Astrocyte (in vitro differentiated cells and primary cell): ENCODE data around the gene SLC12A8. TPM values are rescaled to one million over a fixed set of nuclear protein-coding genes. Genes with fewer than 3 reads are reported as not detected.

Experiments used
- DNase-seq: peaks from one replicate; pipeline ENCODE4 v3.0.0-alpha.2; 2010; ENCODE audit warnings: low read depth
- FAIRE-seq: peaks from 2 replicates; lab custom pipeline; 2011; peaks lifted over from hg19 to GRCh38; lab: Jason Lieb, UNC
- H2AFZ ChIP-seq: 2 replicates; pipeline ENCODE4 v1.6.0; 2012; ENCODE audit warnings: low read depth, low read length, inconsistent platforms
- H3K27ac ChIP-seq: 2 replicates; pipeline ENCODE4 v1.5.1; 2011; ENCODE audit warnings: low read depth, low read length, inconsistent platforms
- H3K27me3 ChIP-seq: 2 replicates; pipeline ENCODE4 v1.6.0; 2011; ENCODE audit warnings: low read length, inconsistent platforms; ENCODE audit not compliant: insufficient read depth
- H3K36me3 ChIP-seq: 2 replicates; pipeline ENCODE4 v1.5.1; 2011; ENCODE audit warnings: low read length, inconsistent platforms; ENCODE audit not compliant: insufficient read depth
- H3K4me1 ChIP-seq: 2 replicates; pipeline ENCODE4 v1.5.1; 2011; ENCODE audit warnings: low read length, inconsistent platforms; ENCODE audit not compliant: insufficient read depth
- H3K4me2 ChIP-seq: 2 replicates; pipeline ENCODE4 v1.6.0; 2012; ENCODE audit warnings: low read length, inconsistent platforms
- H3K4me3 ChIP-seq: 2 replicates; pipeline ENCODE4 v1.5.1; 2011; ENCODE audit warnings: low read depth, mild to moderate bottlenecking, low read length, inconsistent platforms; ENCODE audit not compliant: insufficient read depth
- H3K79me2 ChIP-seq: 2 replicates; pipeline ENCODE4 v1.6.0; 2012; ENCODE audit warnings: mild to moderate bottlenecking, low read length, inconsistent platforms; ENCODE audit not compliant: insufficient read depth
- H3K9ac ChIP-seq: 2 replicates; pipeline ENCODE4 v1.6.0; 2012; ENCODE audit warnings: mild to moderate bottlenecking, low read length, inconsistent platforms
- H3K9me3 ChIP-seq: 2 replicates; pipeline ENCODE4 v1.5.1; 2012; ENCODE audit warnings: low read depth, mild to moderate bottlenecking, low read length, inconsistent platforms; ENCODE audit not compliant: insufficient read depth
- H4K20me1 ChIP-seq: 2 replicates; pipeline ENCODE4 v1.6.0; 2012; ENCODE audit warnings: low read length, inconsistent platforms; ENCODE audit not compliant: insufficient read depth
- H3K27ac Mint-ChIP-seq: one replicate; pipeline ENCODE4 v1.8.0; 2021; ENCODE audit warnings: mild to moderate bottlenecking, mixed read lengths; ENCODE audit not compliant: unreplicated experiment
- H3K27me3 Mint-ChIP-seq: one replicate; pipeline ENCODE4 v1.8.0; 2021; ENCODE audit warnings: low read depth, mixed read lengths; ENCODE audit not compliant: unreplicated experiment
- H3K36me3 Mint-ChIP-seq: one replicate; pipeline ENCODE4 v1.8.0; 2021; ENCODE audit warnings: low read depth, mixed read lengths; ENCODE audit not compliant: unreplicated experiment
- H3K4me1 Mint-ChIP-seq: one replicate; pipeline ENCODE4 v1.8.0; 2021; ENCODE audit warnings: low read depth, mixed read lengths; ENCODE audit not compliant: unreplicated experiment
- H3K4me3 Mint-ChIP-seq: one replicate; pipeline ENCODE4 v1.8.0; 2021; ENCODE audit warnings: mild to moderate bottlenecking, moderate library complexity, mixed read lengths; ENCODE audit not compliant: unreplicated experiment
- H3K9me3 Mint-ChIP-seq: one replicate; pipeline ENCODE4 v1.8.0; 2021; ENCODE audit warnings: mild to moderate bottlenecking, mixed read lengths; ENCODE audit not compliant: unreplicated experiment
- EZH2 ChIP-seq: IDR thresholded peaks from 2 replicates; pipeline ENCODE4 v1.6.1; 2012; ENCODE audit warnings: mild to moderate bottlenecking, low read length, inconsistent platforms; ENCODE audit not compliant: insufficient read depth
- total RNA-seq: library from RNA; stranded (reverse); gene quantifications from 2 replicates; pipeline ENCODE4 v1.2.1, GENCODE V29; 2021
- TF ChIP-seq, protein P1 (sequence below): IDR thresholded peaks from 2 replicates; pipeline ENCODE4 v1.5.1; 2011; ENCODE audit warnings: low read depth, mild to moderate bottlenecking, inconsistent platforms, low read length, moderate library complexity; ENCODE audit not compliant: insufficient read depth

SLC12A8 gene
- total RNA-seq, 1 donor from 2014 or later: 4.2 TPM

DNA sequence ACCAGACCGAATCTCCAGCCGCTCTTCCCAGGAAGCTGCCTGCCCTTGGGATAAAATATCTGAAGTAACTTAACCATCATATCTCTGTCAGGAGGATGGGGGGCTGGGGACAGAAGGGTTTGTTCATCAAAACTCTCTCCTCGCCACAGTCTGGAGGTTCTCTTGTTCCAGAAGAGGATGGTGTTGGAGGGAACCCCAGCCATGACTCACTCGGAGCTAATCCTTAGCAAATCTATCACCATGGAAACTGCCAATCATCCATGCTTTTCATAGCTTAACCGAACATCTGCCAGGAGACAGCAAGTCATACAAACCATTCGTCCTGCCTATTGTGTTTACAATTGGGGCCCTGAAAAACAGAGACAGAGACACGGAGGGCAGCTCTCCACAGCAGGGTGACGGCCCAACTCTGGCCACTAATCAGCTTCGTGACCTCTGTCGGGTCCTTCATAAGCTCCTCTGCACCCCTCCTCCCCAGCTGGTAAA is 83.0 kb downstream of the SLC12A8 start:
- Mint-ChIP-seq H3K4me3 (peak overlapping the region; percentile 62), H3K27ac (peak overlapping the region; percentile 96), H3K36me3 (no peaks in the 10 kb centered on the region), H3K27me3 (no peaks in the 10 kb centered on the region), H3K4me1 (peaks cover 35% of the 10 kb centered on the region), H3K9me3 (no peaks in the 10 kb centered on the region)
- Histone ChIP-seq H2AFZ (peak overlapping the region; percentile 45), H3K4me3 (peak overlapping the region; percentile 8), H3K79me2 (no peaks in the 10 kb centered on the region), H3K27ac (peak overlapping the region; percentile 85), H3K27me3 (no peaks in the 10 kb centered on the region), H3K4me2 (peak overlapping the region; percentile 75), H4K20me1 (no peaks in the 10 kb centered on the region), H3K9me3 (no peaks in the 10 kb centered on the region), H3K4me1 (peaks cover 36% of the 10 kb centered on the region), H3K9ac (peak overlapping the region; percentile 49), H3K36me3 (no peaks in the 10 kb centered on the region)
- DNase-seq: peak; percentile 99
- peak; percentile 78 for FAIRE-seq
- no peak for TF ChIP-seq EZH2
- TF ChIP-seq, protein P1, sequence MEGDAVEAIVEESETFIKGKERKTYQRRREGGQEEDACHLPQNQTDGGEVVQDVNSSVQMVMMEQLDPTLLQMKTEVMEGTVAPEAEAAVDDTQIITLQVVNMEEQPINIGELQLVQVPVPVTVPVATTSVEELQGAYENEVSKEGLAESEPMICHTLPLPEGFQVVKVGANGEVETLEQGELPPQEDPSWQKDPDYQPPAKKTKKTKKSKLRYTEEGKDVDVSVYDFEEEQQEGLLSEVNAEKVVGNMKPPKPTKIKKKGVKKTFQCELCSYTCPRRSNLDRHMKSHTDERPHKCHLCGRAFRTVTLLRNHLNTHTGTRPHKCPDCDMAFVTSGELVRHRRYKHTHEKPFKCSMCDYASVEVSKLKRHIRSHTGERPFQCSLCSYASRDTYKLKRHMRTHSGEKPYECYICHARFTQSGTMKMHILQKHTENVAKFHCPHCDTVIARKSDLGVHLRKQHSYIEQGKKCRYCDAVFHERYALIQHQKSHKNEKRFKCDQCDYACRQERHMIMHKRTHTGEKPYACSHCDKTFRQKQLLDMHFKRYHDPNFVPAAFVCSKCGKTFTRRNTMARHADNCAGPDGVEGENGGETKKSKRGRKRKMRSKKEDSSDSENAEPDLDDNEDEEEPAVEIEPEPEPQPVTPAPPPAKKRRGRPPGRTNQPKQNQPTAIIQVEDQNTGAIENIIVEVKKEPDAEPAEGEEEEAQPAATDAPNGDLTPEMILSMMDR: no peak

DNA sequence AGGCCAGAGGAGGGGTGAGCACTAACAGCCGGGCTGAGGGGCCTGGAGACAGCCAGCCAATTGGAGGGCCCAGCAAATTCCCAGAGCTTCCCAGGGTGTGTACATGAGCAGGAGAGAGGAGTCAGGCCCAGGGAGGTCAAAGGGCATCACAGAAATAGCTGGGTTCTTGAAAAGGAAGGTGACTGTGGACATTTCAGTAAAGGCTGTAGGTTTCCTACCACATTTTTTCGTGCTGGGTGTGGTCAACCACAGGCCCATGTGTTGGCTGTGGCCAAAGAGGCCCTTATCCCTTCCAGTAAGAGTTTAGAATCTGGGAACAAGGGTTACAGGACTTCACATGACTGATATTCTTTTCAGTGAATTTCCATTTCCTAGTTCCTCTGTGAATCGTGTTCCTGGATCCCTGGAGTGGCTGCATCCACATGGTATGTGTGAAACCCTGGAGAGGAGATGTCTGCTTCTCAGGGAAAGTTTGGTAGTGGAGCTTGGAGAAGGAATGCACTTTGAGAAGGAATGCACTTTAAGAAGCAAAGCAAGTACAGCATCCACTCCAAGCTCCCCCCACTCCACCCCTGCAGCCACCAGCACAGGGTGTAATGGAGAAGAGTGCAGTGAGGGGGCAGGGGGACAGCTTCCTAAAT is 83.6 kb downstream of the SLC12A8 start:
- TF ChIP-seq, protein P1: no peak
- no peak for TF ChIP-seq EZH2
- Histone ChIP-seq H3K79me2 (no peaks in the 10 kb centered on the region), H3K36me3 (no peaks in the 10 kb centered on the region), H3K27ac (peak overlapping the region; percentile 85), H3K9me3 (no peaks in the 10 kb centered on the region), H3K27me3 (no peaks in the 10 kb centered on the region), H3K4me1 (peaks cover 40% of the 10 kb centered on the region), H3K4me2 (peak overlapping the region; percentile 75), H2AFZ (peak overlapping the region; percentile 23), H4K20me1 (no peaks in the 10 kb centered on the region), H3K9ac (peak overlapping the region; percentile 49), H3K4me3 (no peak overlapping the region)
- FAIRE-seq: no peak
- Mint-ChIP-seq H3K4me3 (no peak overlapping the region), H3K9me3 (no peaks in the 10 kb centered on the region), H3K36me3 (no peaks in the 10 kb centered on the region), H3K4me1 (peaks cover 35% of the 10 kb centered on the region), H3K27ac (peak overlapping the region; percentile 96), H3K27me3 (no peaks in the 10 kb centered on the region)
- DNase-seq: peak; percentile 99

DNA sequence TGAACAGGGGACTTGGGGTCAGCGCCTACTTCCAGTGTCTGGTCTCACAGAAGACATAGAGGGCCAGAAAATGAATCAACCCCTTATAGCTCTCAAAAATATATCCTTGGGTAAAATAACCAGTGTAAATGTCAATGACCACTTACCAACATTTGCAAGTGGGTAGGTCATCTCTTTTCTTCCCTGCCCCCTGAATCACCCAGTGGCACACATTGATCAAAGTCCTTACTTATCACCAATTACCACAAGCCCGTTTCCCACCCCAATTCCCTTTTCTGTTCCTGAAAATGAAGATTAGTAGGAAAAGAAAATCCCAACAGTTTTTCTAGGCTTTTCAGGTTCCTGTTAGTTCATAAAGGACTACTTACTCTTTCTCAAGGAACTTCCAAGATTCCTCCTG is 86.2 kb downstream of the SLC12A8 start:
- Histone ChIP-seq H3K36me3 (no peaks in the 10 kb centered on the region), H3K4me2 (peak overlapping the region; percentile 40), H3K27me3 (no peaks in the 10 kb centered on the region), H3K4me3 (no peak overlapping the region), H3K27ac (peak overlapping the region; percentile 78), H4K20me1 (no peaks in the 10 kb centered on the region), H3K9ac (peak overlapping the region; percentile 38), H3K79me2 (no peaks in the 10 kb centered on the region), H3K4me1 (peaks cover 54% of the 10 kb centered on the region), H3K9me3 (no peaks in the 10 kb centered on the region), H2AFZ (no peak overlapping the region)
- Mint-ChIP-seq H3K36me3 (no peaks in the 10 kb centered on the region), H3K27ac (no peak overlapping the region), H3K4me1 (peaks cover 43% of the 10 kb centered on the region), H3K27me3 (peaks cover 6% of the 10 kb centered on the region), H3K4me3 (no peak overlapping the region), H3K9me3 (no peaks in the 10 kb centered on the region)
- TF ChIP-seq, protein P1: no peak
- no peak for TF ChIP-seq EZH2
- DNase-seq (peak; percentile 82), FAIRE-seq (no peak)
